HepG2 (cell line): ENCODE data around the gene SRD5A1. TPM values are rescaled to one million over a fixed set of nuclear protein-coding genes. Genes with fewer than 3 reads are reported as not detected.

Source experiments
- ATAC-seq: fragments of 200-7000 bp; cut with Tn5 transposase; 3 replicates; pipeline ENCODE4 v1.9.1; 2020; ENCODE audit warnings: mild to moderate bottlenecking, moderate library complexity
- BruUV-seq: library from RNA; stranded (reverse); fragments of 400-500 nt; replicated peaks from 2 replicates; lab custom pipeline; 2021; lab: Mats Ljungman, UMichigan
- CTCF ChIA-PET: fragments of 300-600 bp; formaldehyde crosslinking; extraction: SDS; loops from one replicate; lab custom pipeline; 2021; ENCODE audit warnings: low total read pairs, inconsistent platforms, low intra/inter-chr PET ratio; lab: Yijun Ruan, JAX
- POLR2A ChIA-PET: fragments of 350-600 bp; sonication (Branson Sonifier 250); formaldehyde crosslinking; loops from one replicate; lab custom pipeline; 2020; ENCODE audit warnings: antibody characterized with exemption, inconsistent platforms; lab: Yijun Ruan, JAX
- DNase-seq: peaks from one replicate; pipeline ENCODE4 v3.0.0-alpha.2; 2015; ENCODE audit warnings: low spot score
- FAIRE-seq: peaks from 3 replicates; lab custom pipeline; 2011; peaks lifted over from hg19 to GRCh38; lab: Jason Lieb, UNC
- H2AFZ ChIP-seq: one replicate; pipeline ENCODE4 v1.6.1; 2011; ENCODE audit warnings: low read length, inconsistent platforms
- H3K27ac ChIP-seq: fragments of 300-600 bp; 3 replicates; pipeline ENCODE4 v1.8.0; 2011; ENCODE audit warnings: mixed run types, mild to moderate bottlenecking, mixed read lengths, low read length, inconsistent platforms; ENCODE audit not compliant: insufficient read depth; ENCODE audit errors: extremely low read length
- H3K27me3 ChIP-seq, 2 experiments: fragments of 200-600 bp in 1 of 2; 2 replicates in 1 of 2; 3 replicates in 1 of 2; pipeline versions ENCODE4 v1.6.0 to v1.8.0; 2011; ENCODE audit warnings: low read length in 2 of 2, mild to moderate bottlenecking in 2 of 2, moderate library complexity in 2 of 2, inconsistent platforms in 1 of 2; ENCODE audit not compliant: insufficient read depth in 2 of 2, control insufficient read depth in 1 of 2
- H3K36me3 ChIP-seq, 2 experiments: fragments of 200-600 bp in 1 of 2; replicated peaks in 1 of 2; 2 replicates in 1 of 2; 3 replicates in 1 of 2; pipeline versions ENCODE4 v1.5.1 to v1.8.0; 2011; ENCODE audit warnings: low read length in 2 of 2, inconsistent platforms in 1 of 2; ENCODE audit not compliant: insufficient read depth in 2 of 2, control insufficient read depth in 1 of 2
- H3K4me1 ChIP-seq: 2 replicates; pipeline ENCODE4 v1.5.1; 2012; ENCODE audit warnings: low read length, inconsistent platforms; ENCODE audit not compliant: insufficient read depth
- H3K4me2 ChIP-seq: 2 replicates; pipeline ENCODE4 v1.6.0; 2011; ENCODE audit warnings: low read depth, low read length, inconsistent platforms
- H3K4me3 ChIP-seq, 3 experiments: fragments of 200-600 bp in 1 of 3; sonication (generic), shearing (Covaris generic) in 1 of 3; replicated peaks in 1 of 3; 2 replicates each; pipeline ENCODE4 v1.5.1; 2011 to 2016; ENCODE audit warnings: low read length in 3 of 3, inconsistent platforms in 2 of 3, low read depth in 2 of 3, mild to moderate bottlenecking in 2 of 3, control low read depth in 1 of 3, mixed read lengths in 1 of 3; ENCODE audit not compliant: insufficient read depth in 1 of 3
- H3K79me2 ChIP-seq: one replicate; pipeline ENCODE4 v1.6.1; 2011; ENCODE audit warnings: low read length, inconsistent platforms; ENCODE audit not compliant: insufficient read depth
- H3K9ac ChIP-seq: 2 replicates; pipeline ENCODE4 v1.6.0; 2011; ENCODE audit warnings: mild to moderate bottlenecking, low read depth, low read length, inconsistent platforms; ENCODE audit not compliant: insufficient read depth
- H3K9me3 ChIP-seq: 2 replicates; pipeline ENCODE4 v1.5.1; 2012; ENCODE audit warnings: mild to moderate bottlenecking, low read length
- H4K20me1 ChIP-seq: 2 replicates; pipeline ENCODE4 v1.6.0; 2011; ENCODE audit warnings: inconsistent platforms, mild to moderate bottlenecking, low read length, moderate library complexity; ENCODE audit not compliant: insufficient read depth
- ARID5B ChIP-seq: IDR thresholded peaks from 2 replicates; pipeline ENCODE4 v1.4.0; 2020; ENCODE audit warnings: mild to moderate bottlenecking, missing genetic modification reagents
- CTCF ChIP-seq: sonication (generic); formaldehyde crosslinking; IDR thresholded peaks from 2 replicates; pipeline ENCODE4 v1.5.0; 2020; ENCODE audit warnings: mild to moderate bottlenecking, missing genetic modification reagents, moderate library complexity
- GMEB2 ChIP-seq: IDR thresholded peaks from 2 replicates; pipeline ENCODE4 v1.6.1; 2016; ENCODE audit warnings: missing biosample characterization, missing genetic modification reagents, low read depth
- HIVEP1 ChIP-seq: sonication (generic); formaldehyde crosslinking; IDR thresholded peaks from 2 replicates; pipeline ENCODE4 v1.4.0; 2020; ENCODE audit warnings: mild to moderate bottlenecking, missing genetic modification reagents
- HNF4A ChIP-seq: sonication (generic); formaldehyde crosslinking; IDR thresholded peaks from 2 replicates; pipeline ENCODE4 v1.4.0; 2020; ENCODE audit warnings: missing genetic modification reagents
- MLXIP ChIP-seq: sonication (generic); formaldehyde crosslinking; IDR thresholded peaks from 2 replicates; pipeline ENCODE4 v1.9.0; 2021; ENCODE audit warnings: missing genetic modification reagents, borderline replicate concordance
- NFIB ChIP-seq: sonication (generic); formaldehyde crosslinking; IDR thresholded peaks from 2 replicates; pipeline ENCODE4 v1.9.0; 2021; ENCODE audit warnings: missing genetic modification reagents, mild to moderate bottlenecking, borderline replicate concordance
- TCF7 ChIP-seq: sonication (generic); IDR thresholded peaks from 2 replicates; pipeline ENCODE4 v1.6.1; 2016; ENCODE audit warnings: antibody characterized with exemption, low read depth
- TOPORS ChIP-seq: sonication (generic); formaldehyde crosslinking; IDR thresholded peaks from 2 replicates; pipeline ENCODE4 v1.8.0; 2023; ENCODE audit warnings: mild to moderate bottlenecking, missing genetic modification reagents
- ZBTB7B ChIP-seq: sonication (generic); formaldehyde crosslinking; IDR thresholded peaks from 2 replicates; pipeline ENCODE4 v1.4.0; 2020; ENCODE audit warnings: missing genetic modification reagents
- ZNF101 ChIP-seq: sonication (generic); formaldehyde crosslinking; IDR thresholded peaks from 2 replicates; pipeline ENCODE4 v1.4.0; 2020; ENCODE audit warnings: mild to moderate bottlenecking, low read depth, missing genetic modification reagents, borderline replicate concordance
- ZNF256 ChIP-seq: sonication (generic); formaldehyde crosslinking; conservative IDR thresholded peaks from 2 replicates; pipeline ENCODE4 v1.4.0; 2020; ENCODE audit warnings: missing genetic modification reagents
- ZNF547 ChIP-seq: sonication (generic); formaldehyde crosslinking; IDR thresholded peaks from 2 replicates; pipeline ENCODE4 v1.5.1; 2020; ENCODE audit warnings: mild to moderate bottlenecking, missing genetic modification reagents
- ZNF879 ChIP-seq: sonication (generic); formaldehyde crosslinking; IDR thresholded peaks from 2 replicates; pipeline ENCODE4 v1.8.1; 2023; ENCODE audit warnings: missing genetic modification reagents
- WGBS: methylation state at CpG from one replicate; pipeline ENCODE4 v1.1.6; 2017; ENCODE audit warnings: low lambda C conversion rate; 5-methylcytosine and 5-hydroxymethylcytosine counted together
- in situ Hi-C: cut with HindIII; loops from 2 replicates; pipeline ENCODE4 v1.10.0; 2017; ENCODE audit warnings: low pct_unique_long_range_greater_than_20kb; ENCODE audit not compliant: extremely low pct_ligation_motif_present
- intact Hi-C: fragments of 100-400 bp; cut with micrococcal nuclease; formaldehyde crosslinking; loops from one replicate; pipeline ENCODE4 v1.10.0; 2022; ENCODE audit not compliant: unreplicated experiment
- polyA plus RNA-seq, 8 experiments: library from polyadenylated mRNA; depleted of rRNA in 3 of 8; stranded (reverse) in 7 of 8; unstranded in 1 of 8; fragments of >200 nt; fragmentation: Illumina TruSeq in 4 of 8; extraction: Trizol in 4 of 8; gene quantifications; 2 replicates each; pipeline versions ENCODE4 v1.2.1 to v1.2.3, GENCODE V29; 2011 to 2016; ENCODE audit warnings: low read depth in 4 of 8, missing spikeins in 1 of 8, mixed read lengths in 1 of 8; ENCODE audit not compliant: insufficient read depth in 1 of 8
- total RNA-seq, 5 experiments: library from RNA; depleted of rRNA; stranded (reverse); fragments of >200 nt; fragmentation: Illumina TruSeq; extraction: Trizol; gene quantifications; 2 replicates each; pipeline ENCODE4 v1.2.3, GENCODE V29; 2016; ENCODE audit warnings: low read depth in 1 of 5

Gene SRD5A1
- total and polyA plus RNA-seq, 2 of the 13 experiments (the other 11 are each of a cell fraction or from before 2014, with no cell fraction given), result 6.1 to 9.9 TPM

- Histone ChIP-seq H3K4me1 (no peaks in the 10 kb centered on the region), H3K36me3 (no peaks in the 10 kb centered on the region), H3K27ac (no peak overlapping the region), H3K9ac (no peak overlapping the region), H3K9me3 (no peaks in the 10 kb centered on the region), H3K4me2 (no peak overlapping the region), H3K79me2 (no peaks in the 10 kb centered on the region), H4K20me1 (no peaks in the 10 kb centered on the region), H3K27me3 (peaks cover 0 to 15% of the 10 kb centered on the region in 2 experiments; a peak in 3 of 5 replicates), H2AFZ (no peak overlapping the region), H3K4me3 (no peak overlapping the region)
- WGBS, result 0% methylated on average over 1 of the region's 1 CpG
- ChIA-PET CTCF (no interaction called here), POLR2A (no interaction called here)
- intact Hi-C loops (no loop called here), in situ Hi-C loops (no loop called here)
- DNase-seq (no peak), ATAC-seq (no peak), FAIRE-seq (no peak)
- TF ChIP-seq ZBTB7B (CRISPR knock-in tag) (no peak), HNF4A (CRISPR knock-in tag) (no peak), MLXIP (no peak), ZNF879 (no peak), ZNF256 (CRISPR knock-in tag) (no peak), GMEB2 (no peak), HIVEP1 (CRISPR knock-in tag) (no peak), ZNF547 (CRISPR knock-in tag) (no peak), ZNF101 (CRISPR knock-in tag) (no peak), ARID5B (CRISPR knock-in tag) (no peak), NFIB (CRISPR knock-in tag) (no peak), CTCF (CRISPR knock-in tag) (no peak), TCF7 (no peak), TOPORS (CRISPR knock-in tag) (no peak)
- BruUV-seq, result no TSS peak
Measured at GRCh38 chr5:6698696-6699095, 65.5 kb downstream of the SRD5A1 start.
